Thymus (tissue), 11 donors: Measurements from ENCODE around the gene DBT. TPM values are rescaled to one million over a fixed set of nuclear protein-coding genes. Genes with fewer than 3 reads are reported as not detected.

Experiments used
- DNase-seq, 9 donors: peaks; one replicate each; pipeline ENCODE4 v3.0.0-alpha.2; 2013; ENCODE audit warnings: low spot score in 9 of 9, low read depth in 6 of 9, missing footprints in 1 of 9
- H3K27ac ChIP-seq, 2 donors: one replicate each; pipeline ENCODE4 v1.5.1; 2013; ENCODE audit warnings: control low read depth in 1 of 2, low read depth in 1 of 2, low read length in 1 of 2, mild to moderate bottlenecking in 1 of 2, moderate library complexity in 1 of 2
- H3K27me3 ChIP-seq, 2 donors: one replicate each; pipeline ENCODE4 v1.5.1; 2013; ENCODE audit warnings: low read length in 1 of 2; ENCODE audit not compliant: control insufficient read depth in 2 of 2, insufficient read depth in 1 of 2
- H3K36me3 ChIP-seq, 2 donors: one replicate each; pipeline ENCODE4 v1.5.1; 2013; ENCODE audit warnings: low read length in 1 of 2, mild to moderate bottlenecking in 1 of 2, moderate library complexity in 1 of 2; ENCODE audit not compliant: control insufficient read depth in 2 of 2, insufficient read depth in 2 of 2
- H3K4me1 ChIP-seq, 2 donors: one replicate each; pipeline ENCODE4 v1.5.1; 2013; ENCODE audit warnings: low read length in 2 of 2; ENCODE audit not compliant: control insufficient read depth in 2 of 2, insufficient read depth in 2 of 2
- H3K4me3 ChIP-seq, 2 donors: one replicate each; pipeline ENCODE4 v1.5.1; 2013; ENCODE audit warnings: low read length in 2 of 2, control low read depth in 1 of 2, mild to moderate bottlenecking in 1 of 2
- H3K9me3 ChIP-seq, 2 donors: one replicate each; pipeline ENCODE4 v1.5.1; 2013; ENCODE audit warnings: low read length in 1 of 2, mild to moderate bottlenecking in 1 of 2; ENCODE audit not compliant: control insufficient read depth in 2 of 2, insufficient read depth in 1 of 2
- WGBS: extraction: QIAGEN DNeasy Blood & Tissue Kit; methylation state at CpG from one replicate; pipeline ENCODE4 v1.1.7; 2013; 5-methylcytosine and 5-hydroxymethylcytosine counted together
- polyA plus RNA-seq: library from polyadenylated mRNA; stranded (reverse); fragments of 200-250 nt; gene quantifications from one replicate; pipeline ENCODE4 v1.2.3, GENCODE V29; 2013
- total RNA-seq: library from RNA; stranded (reverse); fragments of 120-200 nt; gene quantifications from one replicate; pipeline ENCODE4 v1.2.4, GENCODE V29; 2013
- donor health status: healthy.

The DBT gene
- total and polyA plus RNA-seq, 2 donors, result 4.5 to 6.8 TPM

DNA sequence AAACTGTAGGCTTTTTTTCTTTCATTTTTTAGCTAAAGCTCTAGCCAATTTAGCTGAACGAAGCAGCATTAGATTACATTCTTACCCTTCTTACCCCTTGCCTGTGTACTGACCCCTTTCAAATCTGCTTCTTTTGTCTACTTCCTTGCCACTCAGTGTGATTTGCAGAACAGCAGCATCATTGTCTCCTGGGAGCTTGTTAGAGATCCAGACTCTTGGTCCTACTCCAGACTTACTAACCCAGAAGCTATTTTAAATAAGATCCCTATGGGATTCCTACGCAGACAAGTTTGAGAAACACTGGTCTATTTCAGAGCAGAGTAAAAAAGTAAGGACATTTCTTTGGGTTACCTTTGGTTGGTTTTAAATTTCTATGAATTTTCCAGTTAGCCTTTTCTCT is 85.4 kb downstream of the DBT start:
- Histone ChIP-seq H3K27me3 (no peaks in the 10 kb centered on the region), H3K9me3 (no peaks in the 10 kb centered on the region), H3K4me1 (no peaks in the 10 kb centered on the region), H3K4me3 (no peak overlapping the region), H3K27ac (no peak overlapping the region), H3K36me3 (no peaks in the 10 kb centered on the region)
- WGBS, result 96% methylated on average over 2 of the region's 2 CpGs
- DNase-seq, result no peak

DNA sequence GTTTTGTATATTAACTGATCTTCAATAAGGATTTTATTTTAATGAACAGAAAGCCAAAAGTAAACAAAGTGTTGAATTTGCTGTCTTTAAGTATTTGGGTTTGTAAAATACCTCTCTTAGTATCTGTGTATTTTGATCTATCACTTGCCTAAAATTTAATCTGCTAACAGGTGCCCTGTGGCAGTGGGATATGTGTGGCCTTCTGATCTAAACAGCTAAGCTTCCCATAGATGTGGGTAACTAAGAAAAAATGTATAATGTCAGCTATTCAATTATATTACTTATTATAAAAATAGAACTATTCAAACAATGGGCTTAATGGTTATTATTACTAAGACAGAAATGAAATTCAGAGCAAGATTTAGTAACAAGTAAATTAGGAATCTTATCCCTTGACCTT is 86.8 kb downstream of the DBT start:
- Histone ChIP-seq H3K9me3 (no peaks in the 10 kb centered on the region), H3K27ac (no peak overlapping the region), H3K4me3 (no peak overlapping the region), H3K27me3 (no peaks in the 10 kb centered on the region), H3K36me3 (no peaks in the 10 kb centered on the region), H3K4me1 (no peaks in the 10 kb centered on the region)
- no peak for DNase-seq

DNA sequence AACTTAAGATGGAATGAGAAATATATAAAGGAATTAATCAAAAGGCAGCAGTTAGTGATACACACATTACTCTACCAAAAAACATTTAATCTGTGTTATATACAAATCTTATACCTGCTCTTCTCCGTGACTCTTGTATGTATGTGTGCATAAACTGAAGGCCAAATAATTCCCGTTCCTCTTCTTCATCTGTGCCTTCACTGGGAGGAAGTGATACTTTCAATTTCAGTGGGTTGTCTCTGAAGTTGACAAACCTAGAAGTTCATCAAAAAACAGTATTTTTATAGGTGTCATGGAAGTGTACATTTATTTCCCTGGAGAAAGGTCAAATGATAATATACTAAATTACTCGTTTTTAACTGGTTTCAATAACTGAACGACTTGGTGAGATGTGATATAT is 97.4 kb downstream of the DBT start:
- no peak for DNase-seq
- Histone ChIP-seq H3K36me3 (peaks cover 0 to 8% of the 10 kb centered on the region in 2 donors), H3K9me3 (no peaks in the 10 kb centered on the region), H3K27me3 (no peaks in the 10 kb centered on the region), H3K27ac (no peak overlapping the region), H3K4me1 (no peaks in the 10 kb centered on the region), H3K4me3 (no peak overlapping the region)
- 84% methylated on average over 4 of the region's 4 CpGs for WGBS

DNA sequence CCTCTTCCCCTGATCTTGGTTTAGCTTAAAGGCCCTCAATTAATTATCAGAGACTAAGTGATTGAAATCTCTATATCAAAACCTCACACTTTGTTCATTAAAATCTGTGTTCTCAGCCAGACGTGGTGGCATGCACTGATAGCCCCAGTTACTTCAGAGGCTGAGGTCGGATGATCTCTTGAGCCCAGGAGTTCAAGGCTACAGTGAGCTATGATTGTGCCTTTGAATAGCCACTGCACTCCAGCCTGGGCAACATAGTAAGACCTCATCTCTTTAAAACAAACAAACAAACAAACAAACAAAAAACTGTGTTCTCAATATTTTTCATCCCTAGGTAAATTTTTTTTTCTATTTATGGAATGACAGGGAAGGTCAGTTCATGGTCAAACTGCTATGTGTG is 98.0 kb downstream of the DBT start:
- no peaks in the 10 kb centered on the region for H3K27me3 ChIP-seq
- no peaks in the 10 kb centered on the region for H3K4me1 ChIP-seq
- H3K9me3 ChIP-seq, result no peaks in the 10 kb centered on the region
- H3K36me3 ChIP-seq, result peaks cover 0 to 8% of the 10 kb centered on the region in 2 donors
- H3K4me3 ChIP-seq, result no peak overlapping the region
- WGBS, result 96% methylated on average over 2 of the region's 2 CpGs
- H3K27ac ChIP-seq, result no peak overlapping the region
- no peak for DNase-seq

- H3K9me3 ChIP-seq, result no peaks in the 10 kb centered on the region
- no peak for DNase-seq
- no peak overlapping the region for H3K4me3 ChIP-seq
- over 99% methylated on average over 4 of the region's 4 CpGs for WGBS
- H3K36me3 ChIP-seq, result peaks cover 7 to 38% of the 10 kb centered on the region in 2 donors
- H3K27me3 ChIP-seq, result no peaks in the 10 kb centered on the region
- no peak overlapping the region for H3K27ac ChIP-seq
- no peaks in the 10 kb centered on the region for H3K4me1 ChIP-seq
Measured at GRCh38 chr1:100147875-100148274, 101.8 kb downstream of the DBT start.

GRCh38 chr1:100146958-100147357 is 102.7 kb downstream of the DBT start:
- Histone ChIP-seq H3K9me3 (no peaks in the 10 kb centered on the region), H3K4me1 (no peaks in the 10 kb centered on the region), H3K4me3 (no peak overlapping the region), H3K27ac (no peak overlapping the region), H3K36me3 (peaks cover 7 to 44% of the 10 kb centered on the region in 2 donors), H3K27me3 (no peaks in the 10 kb centered on the region)
- WGBS, result 97% methylated on average over 1 of the region's 1 CpG
- no peak for DNase-seq

GRCh38 chr1:100145116-100145515 is 104.5 kb downstream of the DBT start:
- no peaks in the 10 kb centered on the region for H3K27me3 ChIP-seq
- no peak overlapping the region for H3K27ac ChIP-seq
- H3K9me3 ChIP-seq, result no peaks in the 10 kb centered on the region
- H3K4me1 ChIP-seq, result no peaks in the 10 kb centered on the region
- DNase-seq, result no peak
- 99% methylated on average over 3 of the region's 3 CpGs for WGBS
- peaks cover 17 to 53% of the 10 kb centered on the region in 2 donors for H3K36me3 ChIP-seq
- H3K4me3 ChIP-seq, result no peak overlapping the region

GRCh38 chr1:100142343-100142742 is 107.3 kb downstream of the DBT start:
- H3K36me3 ChIP-seq, result peaks cover 26 to 73% of the 10 kb centered on the region in 2 donors
- no peaks in the 10 kb centered on the region for H3K4me1 ChIP-seq
- H3K27me3 ChIP-seq, result no peaks in the 10 kb centered on the region
- H3K27ac ChIP-seq, result no peak overlapping the region
- DNase-seq, result no peak
- WGBS, result 98% methylated on average over 3 of the region's 3 CpGs
- H3K4me3 ChIP-seq, result no peak overlapping the region
- no peaks in the 10 kb centered on the region for H3K9me3 ChIP-seq

DNA sequence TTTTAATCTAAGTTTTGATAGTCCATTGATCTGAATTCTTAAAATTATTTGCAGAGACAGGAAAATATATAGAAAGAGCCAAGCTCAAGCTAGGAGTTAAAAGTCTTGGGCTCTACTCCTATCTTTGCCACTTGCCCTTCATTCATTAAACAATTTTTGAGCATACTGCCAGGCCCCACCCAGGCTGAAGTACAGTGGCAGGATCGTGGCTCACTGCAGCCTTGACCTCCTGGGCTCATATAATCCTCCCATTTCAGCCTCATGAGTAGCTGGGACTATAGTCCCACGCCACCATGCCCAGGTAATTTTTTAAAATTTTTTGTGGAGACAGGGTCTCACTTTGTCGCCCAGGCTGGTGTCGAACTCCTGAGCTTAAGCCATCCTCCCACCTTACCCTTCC is 108.4 kb downstream of the DBT start:
- H3K36me3 ChIP-seq, result peaks cover 30 to 77% of the 10 kb centered on the region in 2 donors
- no peak overlapping the region for H3K27ac ChIP-seq
- no peak overlapping the region for H3K4me3 ChIP-seq
- no peak for DNase-seq
- H3K4me1 ChIP-seq, result no peaks in the 10 kb centered on the region
- WGBS, result 98% methylated on average over 4 of the region's 4 CpGs
- no peaks in the 10 kb centered on the region for H3K9me3 ChIP-seq
- no peaks in the 10 kb centered on the region for H3K27me3 ChIP-seq

GRCh38 chr1:100137602-100138001 is 112.0 kb downstream of the DBT start:
- H3K27ac ChIP-seq, result no peak overlapping the region
- H3K9me3 ChIP-seq, result no peaks in the 10 kb centered on the region
- DNase-seq, result no peak
- H3K27me3 ChIP-seq, result no peaks in the 10 kb centered on the region
- peaks cover 23 to 48% of the 10 kb centered on the region in 2 donors for H3K36me3 ChIP-seq
- peaks cover 5 to 6% of the 10 kb centered on the region in 2 donors for H3K4me1 ChIP-seq
- no peak overlapping the region for H3K4me3 ChIP-seq
- 95% methylated on average over 2 of the region's 2 CpGs for WGBS
